OCI-LY1 (cell line): Measurements from ENCODE around the gene PDE9A.

Experiments used
- H2AFZ ChIP-seq: fragments of 200-600 bp; sonication (generic), shearing (Covaris generic); 2 replicates; pipeline ENCODE4 v1.6.0; 2014; ENCODE audit warnings: antibody characterized with exemption, mild to moderate bottlenecking, low read length
- H3F3A ChIP-seq: fragments of 200-600 bp; sonication (generic), shearing (Covaris generic); 2 replicates; pipeline ENCODE4 v1.6.0; 2014; ENCODE audit warnings: mild to moderate bottlenecking, antibody characterized with exemption, low read length, moderate library complexity; ENCODE audit not compliant: insufficient read depth
- H3K27ac ChIP-seq: fragments of 200-600 bp; sonication (generic); 2 replicates; pipeline ENCODE4 v1.5.1; 2014; ENCODE audit warnings: low read length, mixed run types, mild to moderate bottlenecking, low read depth; ENCODE audit not compliant: poor library complexity, severe bottlenecking
- H3K27me3 ChIP-seq: fragments of 200-600 bp; sonication (generic); 2 replicates; pipeline ENCODE4 v1.6.0; 2014; ENCODE audit warnings: antibody characterized with exemption, mild to moderate bottlenecking, low read length, moderate library complexity; ENCODE audit not compliant: insufficient read depth
- H3K36me3 ChIP-seq: fragments of 200-600 bp; sonication (generic); 2 replicates; pipeline ENCODE4 v1.6.1; 2014; ENCODE audit warnings: mild to moderate bottlenecking, antibody characterized with exemption, low read length, moderate library complexity, mixed read lengths; ENCODE audit not compliant: insufficient read depth
- H3K4me1 ChIP-seq: fragments of 200-600 bp; sonication (generic); 2 replicates; pipeline ENCODE4 v1.5.1; 2014; ENCODE audit warnings: mild to moderate bottlenecking, low read length, moderate library complexity; ENCODE audit not compliant: insufficient read depth, severe bottlenecking
- H3K4me2 ChIP-seq: fragments of 200-600 bp; sonication (generic), shearing (Covaris generic); 2 replicates; pipeline ENCODE4 v1.6.1; 2014; ENCODE audit warnings: low read length
- H3K4me3 ChIP-seq: fragments of 200-600 bp; sonication (generic); 2 replicates; pipeline ENCODE4 v1.5.1; 2014; ENCODE audit warnings: low read length, low read depth, mild to moderate bottlenecking, mixed read lengths; ENCODE audit not compliant: poor library complexity, severe bottlenecking
- H3K79me2 ChIP-seq: fragments of 200-600 bp; shearing (Covaris generic); 2 replicates; pipeline ENCODE4 v1.6.1; 2016; ENCODE audit warnings: mixed run types, low read length, mixed read lengths; ENCODE audit not compliant: insufficient read depth
- H3K9ac ChIP-seq: fragments of 200-600 bp; sonication (generic), shearing (Covaris generic); 2 replicates; pipeline ENCODE4 v1.6.1; 2014; ENCODE audit warnings: mild to moderate bottlenecking, low read length, mixed read lengths
- H3K9me2 ChIP-seq: fragments of 200-600 bp; sonication (generic), shearing (Covaris generic); 2 replicates; pipeline ENCODE4 v1.6.1; 2014; ENCODE audit warnings: low read depth, mild to moderate bottlenecking, low read length, mixed read lengths
- H3K9me3 ChIP-seq: fragments of 200-600 bp; shearing (Covaris generic); 2 replicates; pipeline ENCODE4 v1.6.1; 2014; ENCODE audit warnings: low read length, mixed read lengths
- H4K20me1 ChIP-seq: fragments of 200-600 bp; sonication (generic), shearing (Covaris generic); 2 replicates; pipeline ENCODE4 v1.6.0; 2016; ENCODE audit warnings: mild to moderate bottlenecking, low read length; ENCODE audit not compliant: insufficient read depth
- CTCF ChIP-seq: fragments of 200-600 bp; sonication (generic), shearing (Covaris generic); IDR thresholded peaks from 2 replicates; pipeline ENCODE4 v1.5.1; 2017; ENCODE audit warnings: mild to moderate bottlenecking, antibody characterized with exemption, low read length, moderate library complexity, mixed read lengths
- EZH2 ChIP-seq: fragments of 200-600 bp; sonication (generic), shearing (Covaris generic); IDR thresholded peaks from 2 replicates; pipeline ENCODE4 v1.8.0; 2017; ENCODE audit warnings: borderline replicate concordance, mixed run types, mild to moderate bottlenecking, antibody characterized with exemption, low read length, moderate library complexity, mixed read lengths

PDE9A gene

GRCh38 chr21:42695697-42696380, 42.4 kb downstream of the PDE9A start:
- H3K4me3 ChIP-seq, result no peak overlapping the region
- no peaks in the 10 kb centered on the region for H3K9me2 ChIP-seq
- no peak overlapping the region for H2AFZ ChIP-seq
- no peak overlapping the region for H3K4me2 ChIP-seq
- no peaks in the 10 kb centered on the region for H3K36me3 ChIP-seq
- H3F3A ChIP-seq, result no peaks in the 10 kb centered on the region
- H3K4me1 ChIP-seq, result no peaks in the 10 kb centered on the region
- no peak overlapping the region for H3K27ac ChIP-seq
- H3K9me3 ChIP-seq, result no peaks in the 10 kb centered on the region
- H4K20me1 ChIP-seq, result no peaks in the 10 kb centered on the region
- TF ChIP-seq CTCF (no peak), EZH2 (no peak)
- no peak overlapping the region for H3K9ac ChIP-seq
- H3K79me2 ChIP-seq, result no peaks in the 10 kb centered on the region
- no peaks in the 10 kb centered on the region; the same call in 1 of the 2 replicates for H3K27me3 ChIP-seq

GRCh38 chr21:42696501-42697040, 43.1 kb downstream of the PDE9A start:
- TF ChIP-seq EZH2 (no peak), CTCF (no peak)
- no peaks in the 10 kb centered on the region for H3F3A ChIP-seq
- H3K4me2 ChIP-seq, result no peak overlapping the region

GRCh38 chr21:42698733-42699132, 45.3 kb downstream of the PDE9A start:
- no peaks in the 10 kb centered on the region for H3K36me3 ChIP-seq

More at GRCh38 chr21:42696501-42697040, 43.1 kb downstream of the PDE9A start:
- Histone ChIP-seq H3K27ac (no peak overlapping the region), H3K4me3 (no peak overlapping the region), H3K9me2 (no peaks in the 10 kb centered on the region), H3K9ac (no peak overlapping the region), H3K4me1 (no peaks in the 10 kb centered on the region), H3K79me2 (no peaks in the 10 kb centered on the region), H3K27me3 (no peaks in the 10 kb centered on the region; the same call in 1 of the 2 replicates), H2AFZ (no peak overlapping the region), H3K36me3 (no peaks in the 10 kb centered on the region), H4K20me1 (no peaks in the 10 kb centered on the region), H3K9me3 (no peaks in the 10 kb centered on the region)

More at GRCh38 chr21:42698733-42699132, 45.3 kb downstream of the PDE9A start:
- TF ChIP-seq EZH2 (no peak), CTCF (no peak)
- no peaks in the 10 kb centered on the region for H3K4me1 ChIP-seq
- no peak overlapping the region for H3K4me3 ChIP-seq
- no peaks in the 10 kb centered on the region for H3F3A ChIP-seq
- no peak overlapping the region for H2AFZ ChIP-seq
- no peaks in the 10 kb centered on the region for H3K9me2 ChIP-seq
- H3K27ac ChIP-seq, result no peak overlapping the region
- H3K4me2 ChIP-seq, result no peak overlapping the region
- no peak overlapping the region for H3K9ac ChIP-seq
- no peaks in the 10 kb centered on the region for H3K79me2 ChIP-seq
- H4K20me1 ChIP-seq, result no peaks in the 10 kb centered on the region
- no peaks in the 10 kb centered on the region; the same call in 1 of the 2 replicates for H3K27me3 ChIP-seq
- no peaks in the 10 kb centered on the region for H3K9me3 ChIP-seq
